Ishikawa (cell line): ENCODE results near the gene FBXO17.

Experiments
- CREB1 ChIP-seq: IDR thresholded peaks from 2 replicates; pipeline ENCODE4 v1.6.1; 2012; ENCODE audit warnings: low read depth
- EGR1 ChIP-seq: IDR thresholded peaks from 2 replicates; pipeline ENCODE4 v1.6.1; 2012
- EP300 ChIP-seq: IDR thresholded peaks from 2 replicates; pipeline ENCODE4 v1.6.1; 2012; ENCODE audit warnings: borderline replicate concordance
- RAD21 ChIP-seq: IDR thresholded peaks from 2 replicates; pipeline ENCODE4 v1.6.1; 2012; ENCODE audit warnings: low read depth
- TAF1 ChIP-seq: IDR thresholded peaks from 2 replicates; pipeline ENCODE4 v1.6.1; 2012; ENCODE audit warnings: low read depth, mild to moderate bottlenecking
- ZBTB7A ChIP-seq: IDR thresholded peaks from 2 replicates; pipeline ENCODE4 v1.6.1; 2012; ENCODE audit warnings: low read depth
- TF ChIP-seq, protein P1 (sequence below): IDR thresholded peaks from 2 replicates; pipeline ENCODE4 v1.6.1; 2012
- TF ChIP-seq, protein P2 (sequence below): IDR thresholded peaks from 2 replicates; pipeline ENCODE4 v1.6.1; 2012

DNA sequence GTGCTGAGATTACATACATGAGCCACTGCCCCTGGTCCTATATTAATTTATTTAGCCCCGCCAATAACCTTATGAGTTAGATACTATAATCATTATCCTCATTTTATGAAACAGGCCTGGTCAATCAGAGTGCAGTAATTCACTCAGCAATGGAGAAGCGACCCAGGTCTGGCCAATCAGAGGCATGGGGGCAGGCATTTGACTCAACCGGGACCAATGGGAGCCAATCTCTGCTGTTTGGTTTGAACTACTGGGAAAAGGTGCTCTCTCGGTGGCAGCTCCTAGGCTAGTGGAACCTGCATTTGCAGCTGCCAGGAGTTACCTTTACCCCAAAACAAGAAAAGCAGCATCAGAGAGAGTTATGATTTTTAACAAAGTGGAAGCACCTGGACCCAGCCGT is 82.7 kb downstream of the FBXO17 start:
- TF ChIP-seq, protein P1, sequence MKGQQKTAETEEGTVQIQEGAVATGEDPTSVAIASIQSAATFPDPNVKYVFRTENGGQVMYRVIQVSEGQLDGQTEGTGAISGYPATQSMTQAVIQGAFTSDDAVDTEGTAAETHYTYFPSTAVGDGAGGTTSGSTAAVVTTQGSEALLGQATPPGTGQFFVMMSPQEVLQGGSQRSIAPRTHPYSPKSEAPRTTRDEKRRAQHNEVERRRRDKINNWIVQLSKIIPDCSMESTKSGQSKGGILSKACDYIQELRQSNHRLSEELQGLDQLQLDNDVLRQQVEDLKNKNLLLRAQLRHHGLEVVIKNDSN: no peak
- TF ChIP-seq CREB1: no peak
- TF ChIP-seq, protein P2, sequence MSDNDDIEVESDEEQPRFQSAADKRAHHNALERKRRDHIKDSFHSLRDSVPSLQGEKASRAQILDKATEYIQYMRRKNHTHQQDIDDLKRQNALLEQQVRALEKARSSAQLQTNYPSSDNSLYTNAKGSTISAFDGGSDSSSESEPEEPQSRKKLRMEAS: no peak
- TF ChIP-seq TAF1: no peak
- TF ChIP-seq ZBTB7A: no peak
- no peak for TF ChIP-seq RAD21
- TF ChIP-seq EP300: no peak
- TF ChIP-seq EGR1: no peak
